RWPE2 (cell line): ENCODE measurements around the gene ENAH.
"Not testable (repeated sequence)": the region's sequence is repeated elsewhere in the genome, so short reads cannot be mapped to it uniquely, and the experiment has no call there.

Experiments used
- ATAC-seq: fragments of 200-7000 bp; cut with Tn5 transposase; 3 replicates; pipeline ENCODE4 v1.9.1; 2021; ENCODE audit warnings: low read depth
- DNase-seq: peaks from one replicate; pipeline ENCODE4 v3.0.0-alpha.2; 2020; ENCODE audit warnings: low spot score
- H3K27ac ChIP-seq: fragments of 450-650 bp; 2 replicates; pipeline ENCODE4 v1.5.1; 2017; ENCODE audit warnings: mild to moderate bottlenecking; ENCODE audit not compliant: poor library complexity, severe bottlenecking
- H3K27me3 ChIP-seq: fragments of 250-450 bp; sonication (Bioruptor Pico); 2 replicates; pipeline ENCODE4 v1.5.1; 2021; ENCODE audit warnings: mild to moderate bottlenecking, moderate library complexity; ENCODE audit not compliant: insufficient read depth, poor library complexity, severe bottlenecking
- H3K36me3 ChIP-seq: fragments of 250-450 bp; sonication (Bioruptor Pico); 2 replicates; pipeline ENCODE4 v1.5.1; 2020; ENCODE audit warnings: low read depth, mild to moderate bottlenecking, moderate library complexity
- H3K4me1 ChIP-seq: fragments of 250-450 bp; sonication (Bioruptor Pico); 2 replicates; pipeline ENCODE4 v1.5.1; 2021; ENCODE audit warnings: mild to moderate bottlenecking, moderate library complexity; ENCODE audit not compliant: insufficient read depth, poor library complexity, severe bottlenecking
- H3K4me3 ChIP-seq: fragments of 250-450 bp; sonication (Bioruptor Pico); 2 replicates; pipeline ENCODE4 v1.5.1; 2021; ENCODE audit warnings: mild to moderate bottlenecking, moderate library complexity; ENCODE audit not compliant: severe bottlenecking
- H3K9me3 ChIP-seq: fragments of 250-450 bp; sonication (Bioruptor Pico); 2 replicates; pipeline ENCODE4 v1.5.1; 2021; ENCODE audit warnings: mild to moderate bottlenecking, moderate library complexity; ENCODE audit not compliant: severe bottlenecking
- TF ChIP-seq, protein P1 (sequence below): fragments of 450-650 bp; IDR thresholded peaks from one replicate; pipeline ENCODE4 v1.5.1; 2017; ENCODE audit warnings: mild to moderate bottlenecking, moderate library complexity; ENCODE audit not compliant: poor library complexity, severe bottlenecking

The ENAH gene

DNA sequence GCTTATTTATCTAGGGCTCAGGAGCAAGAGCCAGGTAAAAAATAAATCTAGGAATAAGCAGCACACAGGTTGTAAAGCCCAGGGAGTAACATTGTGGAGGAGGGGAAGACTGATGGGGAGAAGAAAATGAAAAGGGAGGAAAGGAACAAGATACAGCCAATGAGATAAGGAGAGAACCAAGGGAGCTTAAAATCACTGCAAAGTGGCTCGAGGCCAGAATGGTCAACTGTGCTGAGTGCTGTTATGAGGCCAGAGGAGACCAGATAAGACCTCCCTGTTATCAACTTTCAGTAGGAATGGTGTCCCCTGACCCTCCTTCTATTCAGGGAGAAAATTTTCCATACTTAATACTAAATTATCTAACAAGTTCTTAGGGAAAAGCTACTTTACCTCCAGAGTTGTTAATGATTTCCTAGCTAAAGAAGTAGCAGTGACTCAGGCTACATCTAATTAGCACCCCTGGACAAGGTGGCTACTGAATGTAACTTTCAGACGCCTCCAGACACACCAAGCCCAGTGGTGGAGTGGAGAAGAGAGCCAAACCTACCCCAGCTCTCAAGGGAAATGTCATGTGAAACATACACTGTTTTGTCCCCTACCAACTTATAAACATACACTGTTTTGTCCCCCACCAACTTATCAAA lies 25.5 kb downstream of the ENAH start:
- no peak for ATAC-seq
- no peak for DNase-seq
- Histone ChIP-seq H3K4me1 (no peaks in the 10 kb centered on the region), H3K27me3 (no peaks in the 10 kb centered on the region), H3K4me3 (no peak overlapping the region), H3K27ac (no peak overlapping the region), H3K36me3 (no peaks in the 10 kb centered on the region), H3K9me3 (no peaks in the 10 kb centered on the region)
- TF ChIP-seq, protein P1, sequence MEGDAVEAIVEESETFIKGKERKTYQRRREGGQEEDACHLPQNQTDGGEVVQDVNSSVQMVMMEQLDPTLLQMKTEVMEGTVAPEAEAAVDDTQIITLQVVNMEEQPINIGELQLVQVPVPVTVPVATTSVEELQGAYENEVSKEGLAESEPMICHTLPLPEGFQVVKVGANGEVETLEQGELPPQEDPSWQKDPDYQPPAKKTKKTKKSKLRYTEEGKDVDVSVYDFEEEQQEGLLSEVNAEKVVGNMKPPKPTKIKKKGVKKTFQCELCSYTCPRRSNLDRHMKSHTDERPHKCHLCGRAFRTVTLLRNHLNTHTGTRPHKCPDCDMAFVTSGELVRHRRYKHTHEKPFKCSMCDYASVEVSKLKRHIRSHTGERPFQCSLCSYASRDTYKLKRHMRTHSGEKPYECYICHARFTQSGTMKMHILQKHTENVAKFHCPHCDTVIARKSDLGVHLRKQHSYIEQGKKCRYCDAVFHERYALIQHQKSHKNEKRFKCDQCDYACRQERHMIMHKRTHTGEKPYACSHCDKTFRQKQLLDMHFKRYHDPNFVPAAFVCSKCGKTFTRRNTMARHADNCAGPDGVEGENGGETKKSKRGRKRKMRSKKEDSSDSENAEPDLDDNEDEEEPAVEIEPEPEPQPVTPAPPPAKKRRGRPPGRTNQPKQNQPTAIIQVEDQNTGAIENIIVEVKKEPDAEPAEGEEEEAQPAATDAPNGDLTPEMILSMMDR = no peak

DNA sequence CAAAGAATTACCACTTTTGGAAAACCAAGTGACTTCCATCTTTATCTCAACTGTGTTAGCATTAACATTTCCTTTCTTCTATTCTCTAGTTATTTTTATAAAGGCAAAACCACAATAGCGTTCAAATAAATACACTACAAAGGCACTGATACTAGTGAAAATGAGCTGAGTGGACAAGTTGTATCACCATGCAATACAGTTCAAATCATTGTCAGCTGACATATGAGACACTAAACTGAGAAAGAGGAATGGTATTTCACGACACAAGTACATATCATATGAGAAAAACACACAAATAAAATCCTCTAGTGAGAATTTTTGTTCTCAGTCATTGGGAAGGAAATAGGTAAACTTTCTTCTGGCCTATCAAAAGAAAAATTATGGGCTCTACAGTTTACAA lies 26.2 kb downstream of the ENAH start:
- Histone ChIP-seq H3K4me3 (no peak overlapping the region), H3K27ac (no peak overlapping the region), H3K9me3 (no peaks in the 10 kb centered on the region), H3K36me3 (no peaks in the 10 kb centered on the region), H3K27me3 (no peaks in the 10 kb centered on the region), H3K4me1 (no peaks in the 10 kb centered on the region)
- no peak for ATAC-seq
- TF ChIP-seq, protein P1 = no peak
- DNase-seq = no peak

DNA sequence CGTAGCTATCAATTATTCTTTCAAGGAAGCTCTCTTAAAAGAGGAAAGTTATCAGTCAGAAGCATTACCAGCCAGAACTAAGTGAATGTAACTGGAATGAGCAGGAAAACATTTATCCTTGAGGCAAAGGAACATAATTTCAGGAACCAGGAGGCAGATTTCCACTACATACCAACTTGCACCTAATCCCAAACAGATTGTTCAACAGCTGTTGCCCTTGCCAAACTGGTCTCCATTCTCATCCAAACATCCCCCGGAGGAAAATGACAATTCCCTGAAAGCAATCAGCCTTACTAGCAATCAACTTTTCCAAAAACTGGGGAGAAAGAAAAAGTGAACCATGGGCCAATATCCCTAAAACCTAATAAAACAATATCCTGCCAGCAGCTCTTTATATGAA lies 35.0 kb downstream of the ENAH start:
- TF ChIP-seq, protein P1 = no peak
- ATAC-seq (no peak), DNase-seq (no peak)
- Histone ChIP-seq H3K27me3 (no peaks in the 10 kb centered on the region), H3K36me3 (no peaks in the 10 kb centered on the region), H3K4me1 (no peaks in the 10 kb centered on the region), H3K4me3 (no peak overlapping the region), H3K27ac (no peak overlapping the region), H3K9me3 (no peaks in the 10 kb centered on the region)

DNA sequence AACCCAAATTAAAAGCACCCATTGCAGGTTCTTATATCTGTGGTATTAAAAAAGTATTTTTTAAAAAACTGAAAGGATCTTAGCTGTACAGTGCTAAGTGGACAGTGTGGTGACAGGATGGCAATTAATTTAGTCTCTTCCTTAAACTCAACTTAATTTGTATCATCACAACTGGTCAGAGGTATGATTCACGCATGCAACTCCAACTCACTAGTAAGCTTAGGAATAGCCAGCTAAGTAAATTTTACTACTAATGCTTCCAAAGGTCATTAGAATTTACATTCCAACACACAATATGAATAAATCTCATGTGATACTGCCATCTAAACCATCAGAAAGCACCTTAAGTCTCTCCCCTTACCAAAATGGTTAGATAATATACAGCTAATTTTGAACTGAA lies 35.4 kb downstream of the ENAH start:
- H3K4me1 ChIP-seq = no peaks in the 10 kb centered on the region
- no peak overlapping the region for H3K4me3 ChIP-seq
- no peaks in the 10 kb centered on the region for H3K9me3 ChIP-seq
- TF ChIP-seq, protein P1 = no peak
- H3K36me3 ChIP-seq = no peaks in the 10 kb centered on the region
- ATAC-seq (no peak), DNase-seq (no peak)
- H3K27me3 ChIP-seq = no peaks in the 10 kb centered on the region
- no peak overlapping the region for H3K27ac ChIP-seq

DNA sequence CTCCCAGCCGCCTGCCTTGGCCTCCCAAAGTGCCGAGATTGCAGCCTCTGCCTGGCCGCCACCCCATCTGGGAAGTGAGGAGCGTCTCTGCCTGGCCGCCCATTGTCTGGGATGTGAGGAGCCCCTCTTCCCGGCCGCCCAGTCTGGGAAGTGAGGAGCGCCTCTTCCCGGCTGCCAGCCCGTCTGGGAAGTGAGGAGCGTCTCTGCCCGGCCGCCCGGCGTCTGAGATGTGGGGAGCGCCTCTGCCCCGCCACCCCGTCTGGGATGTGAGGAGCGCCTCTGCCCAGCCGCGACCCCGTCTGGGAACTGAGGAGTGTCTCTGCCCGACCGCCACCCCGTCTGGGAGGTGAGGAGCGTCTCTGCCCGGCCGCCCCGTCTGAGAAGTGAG lies 37.5 kb downstream of the ENAH start:
- H3K4me3 ChIP-seq, H3K27ac ChIP-seq, ATAC-seq, DNase-seq, H3K36me3 ChIP-seq, H3K4me1 ChIP-seq, H3K9me3 ChIP-seq, H3K27me3 ChIP-seq: not testable (repeated sequence)
